Stimulated activated effector memory CD8-positive, alpha-beta T cell treated with anti-CD3 and anti-CD28 coated beads, Interleukin-12 subunit alpha, Interleukin-12 subunit beta, amount 100 ng/mL, for 72 hours (primary cell): ENCODE data around the gene ZSCAN12.

Source experiments
- ATAC-seq: fragments of 150-1000 bp; cut with Tn5 transposase; 2 replicates; pipeline ENCODE4 v1.10.0; 2021
- DNase-seq, 2 donors: peaks; one replicate each; pipeline ENCODE4 v3.0.0; 2021 to 2022; ENCODE audit warnings: low spot score in 2 of 2
- H3K27ac Mint-ChIP-seq: one replicate; pipeline ENCODE4 v1.8.0; 2022; ENCODE audit warnings: mild to moderate bottlenecking, mixed read lengths
- H3K36me3 Mint-ChIP-seq: one replicate; pipeline ENCODE4 v1.8.0; 2022; ENCODE audit warnings: mild to moderate bottlenecking, mixed read lengths
- H3K4me1 Mint-ChIP-seq: one replicate; pipeline ENCODE4 v1.8.0; 2022; ENCODE audit warnings: mixed read lengths
- H3K4me3 Mint-ChIP-seq: one replicate; pipeline ENCODE4 v1.8.0; 2022; ENCODE audit warnings: mild to moderate bottlenecking, mixed read lengths
- H3K9me3 Mint-ChIP-seq: one replicate; pipeline ENCODE4 v1.8.0; 2022; ENCODE audit warnings: mixed read lengths

The ZSCAN12 gene

DNA sequence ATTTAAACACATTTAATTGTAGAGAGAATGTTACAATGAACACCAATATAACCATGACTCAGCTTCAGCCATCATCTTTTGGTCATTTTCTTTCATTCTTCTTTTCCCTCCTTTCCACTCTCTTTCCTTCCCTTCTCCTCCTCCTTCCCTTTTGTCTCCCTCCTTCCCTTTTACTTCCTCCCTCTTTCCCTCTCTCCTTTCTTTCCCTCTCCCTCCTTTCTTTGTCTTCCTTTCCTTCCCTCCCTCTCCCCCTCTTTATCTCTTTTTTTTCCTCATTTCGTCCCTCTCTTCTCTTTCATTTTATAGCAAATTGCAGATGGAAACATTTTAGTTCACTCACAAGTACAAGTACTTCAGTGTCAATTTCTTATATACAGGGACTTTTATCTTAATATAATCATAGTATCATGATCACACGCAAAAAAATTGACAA is 48.0 kb downstream of the ZSCAN12 start:
- ATAC-seq (no peak), DNase-seq (no peak)
- Mint-ChIP-seq H3K27ac (peak overlapping the region; percentile 27), H3K4me3 (peak overlapping the region; percentile 93), H3K4me1 (peaks cover 40% of the 10 kb centered on the region), H3K9me3 (no peaks in the 10 kb centered on the region), H3K36me3 (peaks cover 4% of the 10 kb centered on the region)

DNA sequence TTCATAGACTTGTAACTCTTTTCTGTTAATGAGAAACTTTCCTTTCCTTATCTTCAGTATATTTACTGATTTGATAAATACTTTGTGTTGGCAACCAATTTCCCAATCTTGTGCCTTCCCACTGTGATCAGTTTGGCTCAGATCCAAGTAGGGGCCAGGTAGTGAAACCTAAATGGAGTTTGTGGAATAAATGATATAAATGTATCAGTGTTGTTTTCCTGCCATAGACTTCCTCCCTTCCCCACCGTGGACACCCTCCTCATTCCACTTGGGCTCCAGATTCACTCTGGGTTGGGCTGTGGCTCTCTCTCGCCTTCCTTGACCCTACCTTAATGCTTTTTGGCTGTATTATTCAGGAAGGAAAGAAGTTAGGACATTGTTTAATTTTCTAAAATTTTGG is 48.5 kb downstream of the ZSCAN12 start:
- DNase-seq: no peak
- peaks cover 35% of the 10 kb centered on the region for H3K4me1 Mint-ChIP-seq
- peak overlapping the region; percentile 93 for H3K4me3 Mint-ChIP-seq
- H3K36me3 Mint-ChIP-seq: peaks cover 4% of the 10 kb centered on the region
- no peaks in the 10 kb centered on the region for H3K9me3 Mint-ChIP-seq
- ATAC-seq: no peak
- peak overlapping the region; percentile 27 for H3K27ac Mint-ChIP-seq

- H3K4me3 Mint-ChIP-seq: peak within 1 kb of the TSS; percentile 93
- H3K27ac Mint-ChIP-seq: peak within 1 kb of the TSS; percentile 92
- peak; percentile 100 for ATAC-seq
- DNase-seq: peak; percentile 64 to 89
- H3K36me3 Mint-ChIP-seq: peaks cover 4% of the 10 kb centered on the region
- H3K9me3 Mint-ChIP-seq: no peaks in the 10 kb centered on the region
- H3K4me1 Mint-ChIP-seq: peaks cover 26% of the 10 kb centered on the region
Observed at GRCh38 chr6:28349892-28350737, 49.4 kb downstream of the ZSCAN12 start, which contains the start of gene ZKSCAN3. Gene ZKSCAN3 (plus strand): TSS chr6:28349947. CDS start chr6:28359587, 9,640 bp downstream.

DNA sequence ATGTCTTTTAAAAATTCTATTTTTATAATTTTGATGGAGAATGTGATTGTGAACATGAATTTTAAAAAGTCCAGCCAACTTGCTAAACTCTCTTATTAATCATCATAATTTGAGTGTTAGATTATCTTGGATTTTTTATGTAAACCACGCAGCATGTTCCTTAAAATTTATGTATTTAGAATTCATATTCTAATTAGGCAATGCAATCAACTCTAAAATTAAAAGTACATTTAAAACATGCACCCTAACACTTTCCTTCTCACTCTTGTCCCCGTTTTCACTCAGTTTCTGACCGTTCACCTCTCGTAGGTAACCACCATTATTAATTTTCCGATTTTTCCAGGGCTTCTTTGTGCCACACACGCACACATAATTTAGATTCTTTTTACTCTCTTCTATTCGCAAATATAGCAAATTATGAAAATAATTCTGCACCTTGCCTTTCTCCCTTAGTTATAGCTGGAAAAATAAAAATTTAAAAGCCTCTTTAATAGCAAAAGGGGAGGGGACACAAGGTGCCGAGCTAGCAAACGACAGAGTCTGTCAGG is 50.1 kb downstream of the ZSCAN12 start:
- no peak for DNase-seq
- peaks cover 26% of the 10 kb centered on the region for H3K4me1 Mint-ChIP-seq
- no peaks in the 10 kb centered on the region for H3K9me3 Mint-ChIP-seq
- no peak for ATAC-seq
- peak overlapping the region; percentile 92 for H3K27ac Mint-ChIP-seq
- H3K4me3 Mint-ChIP-seq: peak overlapping the region; percentile 93
- peaks cover 4% of the 10 kb centered on the region for H3K36me3 Mint-ChIP-seq

GRCh38 chr6:28347119-28347518 is 52.4 kb downstream of the ZSCAN12 start:
- no peak for DNase-seq
- Mint-ChIP-seq H3K9me3 (no peaks in the 10 kb centered on the region), H3K27ac (no peak overlapping the region), H3K36me3 (peaks cover 4% of the 10 kb centered on the region), H3K4me3 (no peak overlapping the region), H3K4me1 (peaks cover 26% of the 10 kb centered on the region)
- no peak for ATAC-seq

DNA sequence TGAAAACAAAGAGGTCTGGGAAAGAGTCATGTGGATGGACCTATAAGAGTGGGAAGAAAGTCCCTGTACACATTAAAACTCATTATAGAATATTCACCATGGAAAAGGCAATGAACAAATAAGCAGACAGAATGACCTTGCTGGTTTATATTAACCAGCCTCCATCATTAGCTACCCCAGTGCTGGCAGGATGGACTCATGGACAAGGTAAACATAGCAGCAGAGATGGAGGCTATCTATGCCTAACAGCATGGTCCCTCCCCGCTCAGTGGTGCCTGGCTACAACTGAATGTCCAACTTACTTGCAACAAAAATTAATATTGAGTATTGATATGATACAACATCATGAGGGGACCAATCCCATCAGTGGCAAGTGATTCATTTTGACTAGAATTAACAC is 54.3 kb downstream of the ZSCAN12 start:
- H3K36me3 Mint-ChIP-seq: peaks cover 4% of the 10 kb centered on the region
- no peak overlapping the region for H3K4me3 Mint-ChIP-seq
- DNase-seq: no peak
- no peak overlapping the region for H3K27ac Mint-ChIP-seq
- no peak for ATAC-seq
- peaks cover 8% of the 10 kb centered on the region for H3K9me3 Mint-ChIP-seq
- peaks cover 9% of the 10 kb centered on the region for H3K4me1 Mint-ChIP-seq

- H3K9me3 Mint-ChIP-seq: peaks cover 9% of the 10 kb centered on the region
- no peak overlapping the region for H3K4me3 Mint-ChIP-seq
- H3K36me3 Mint-ChIP-seq: no peaks in the 10 kb centered on the region
- no peak for ATAC-seq
- no peak overlapping the region for H3K27ac Mint-ChIP-seq
- peak in 1 of 2 donors; percentile 28 for DNase-seq
- H3K4me1 Mint-ChIP-seq: no peaks in the 10 kb centered on the region
Observed at GRCh38 chr6:28343898-28344677, 55.5 kb downstream of the ZSCAN12 start.

- Mint-ChIP-seq H3K9me3 (peaks cover 9% of the 10 kb centered on the region), H3K36me3 (no peaks in the 10 kb centered on the region), H3K4me3 (no peak overlapping the region), H3K4me1 (no peaks in the 10 kb centered on the region), H3K27ac (no peak overlapping the region)
- DNase-seq (no peak), ATAC-seq (no peak)
Observed at GRCh38 chr6:28340310-28341095, 59.0 kb downstream of the ZSCAN12 start.

- Mint-ChIP-seq H3K9me3 (peaks cover 9% of the 10 kb centered on the region), H3K4me1 (peaks cover 17% of the 10 kb centered on the region), H3K4me3 (no peak overlapping the region), H3K36me3 (no peaks in the 10 kb centered on the region), H3K27ac (no peak overlapping the region)
- no peak for ATAC-seq
- peak in 1 of 2 donors; percentile 32 for DNase-seq
Observed at GRCh38 chr6:28337121-28337520, 62.4 kb downstream of the ZSCAN12 start.

- ATAC-seq: peak; percentile 66
- Mint-ChIP-seq H3K27ac (no peak overlapping the region), H3K9me3 (peaks cover 9% of the 10 kb centered on the region), H3K36me3 (no peaks in the 10 kb centered on the region), H3K4me3 (no peak overlapping the region), H3K4me1 (peaks cover 17% of the 10 kb centered on the region)
- DNase-seq: no peak
Observed at GRCh38 chr6:28336284-28337120, 63.0 kb downstream of the ZSCAN12 start.

- H3K4me1 Mint-ChIP-seq: peaks cover 17% of the 10 kb centered on the region
- DNase-seq (peak; percentile 50 to 83), ATAC-seq (peak; percentile 93)
- H3K9me3 Mint-ChIP-seq: peaks cover 6% of the 10 kb centered on the region
- H3K4me3 Mint-ChIP-seq: no peak within 1 kb of the TSS
- H3K36me3 Mint-ChIP-seq: no peaks in the 10 kb centered on the region
- H3K27ac Mint-ChIP-seq: no peak within 1 kb of the TSS
Observed at GRCh38 chr6:28335564-28336283, 63.8 kb downstream of the ZSCAN12 start, which contains the start of gene ZSCAN31. Gene ZSCAN31 (minus strand): TSS chr6:28336148. CDS start chr6:28329683, 6,465 bp downstream.

DNA sequence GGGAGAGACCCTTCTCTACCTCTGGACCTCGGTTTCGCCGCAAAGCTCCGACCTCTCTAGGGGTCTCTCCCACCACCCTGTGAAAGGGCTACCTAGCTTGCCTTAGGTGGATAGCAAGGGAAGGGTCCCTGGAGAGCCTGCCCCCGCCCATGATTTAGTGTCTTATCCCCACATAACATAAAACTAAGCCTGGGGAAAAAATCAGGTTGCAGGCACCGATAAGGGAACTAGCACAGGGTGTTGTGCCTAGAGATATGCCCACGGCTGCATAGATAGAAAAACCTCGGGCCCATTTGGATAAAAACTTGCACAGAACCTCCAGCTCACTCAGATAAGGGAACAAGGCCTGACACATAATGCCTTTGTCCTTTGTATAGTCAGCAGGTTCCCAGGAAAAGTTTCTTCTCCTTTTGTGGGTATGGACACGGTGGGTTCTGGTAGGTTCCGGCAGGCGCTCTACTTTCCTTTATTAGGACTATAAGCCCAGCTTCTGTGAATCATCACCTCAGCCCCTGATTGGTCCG is 64.4 kb downstream of the ZSCAN12 start:
- Mint-ChIP-seq H3K9me3 (peaks cover under 1% of the 10 kb centered on the region), H3K36me3 (no peaks in the 10 kb centered on the region), H3K4me1 (peaks cover 17% of the 10 kb centered on the region), H3K27ac (no peak overlapping the region), H3K4me3 (no peak overlapping the region)
- ATAC-seq: no peak
- DNase-seq: peak in 1 of 2 donors; percentile 82

GRCh38 chr6:28334286-28335039 is 65.1 kb downstream of the ZSCAN12 start:
- no peaks in the 10 kb centered on the region for H3K9me3 Mint-ChIP-seq
- H3K36me3 Mint-ChIP-seq: no peaks in the 10 kb centered on the region
- no peak overlapping the region for H3K27ac Mint-ChIP-seq
- ATAC-seq (no peak), DNase-seq (no peak)
- H3K4me3 Mint-ChIP-seq: no peak overlapping the region
- peaks cover 17% of the 10 kb centered on the region for H3K4me1 Mint-ChIP-seq
